Pancreas (tissue), 10 donors: Measurements from ENCODE around the gene POU6F2. TPM values are rescaled to one million over a fixed set of nuclear protein-coding genes. Genes with fewer than 3 reads are reported as not detected.

Experiments used
- ATAC-seq, 4 donors: fragments of 200-7000 bp; cut with Tn5 transposase; one replicate each; pipeline versions ENCODE4 v1.8.0 to v1.9.1; 2020; ENCODE audit warnings: mild to moderate bottlenecking in 4 of 4, moderate library complexity in 4 of 4
- DNase-seq, 6 donors: peaks; one replicate each; pipeline ENCODE4 v3.0.0-alpha.2; 2020
- FAIRE-seq: peaks from 2 replicates; lab custom pipeline; 2012; peaks lifted over from hg19 to GRCh38; lab: Jason Lieb, UNC
- H3K27ac ChIP-seq, 4 donors: fragments of 200-600 bp; sonication (generic); 1 replicate in 3 of 4; 2 replicates in 1 of 4; pipeline versions ENCODE4 v1.5.0 to v1.8.0; 2020
- H3K27me3 ChIP-seq, 4 donors: fragments of 200-600 bp; one replicate each; pipeline ENCODE4 v1.8.0; 2021
- H3K36me3 ChIP-seq, 3 donors: fragments of 200-600 bp; sonication (generic) in 1 of 3; one replicate each; pipeline versions ENCODE4 v1.5.0 to v1.8.0; 2020 to 2021
- H3K4me1 ChIP-seq, 3 donors: fragments of 200-600 bp; one replicate each; pipeline ENCODE4 v1.8.0; 2021
- H3K4me3 ChIP-seq, 4 donors: fragments of 200-600 bp; sonication (generic) in 2 of 4; one replicate each; pipeline versions ENCODE4 v1.5.0 to v1.8.0; 2020 to 2021
- H3K9me3 ChIP-seq, 4 donors: fragments of 200-600 bp; one replicate each; pipeline ENCODE4 v1.8.0; 2021
- WGBS, 2 donors: extraction: QIAGEN DNeasy Blood & Tissue Kit; methylation state at CpG; one replicate each; pipeline ENCODE4 v1.1.7; 2013; 5-methylcytosine and 5-hydroxymethylcytosine counted together
- intact Hi-C, 3 donors: fragments of 100-400 bp; cut with DNase I; formaldehyde crosslinking; loops; one replicate each; pipeline versions ENCODE4 v1.11.1 to v1.14.2; 2022
- polyA plus RNA-seq, 2 donors: library from polyadenylated mRNA; stranded (reverse); fragments of 200-250 nt; gene quantifications; one replicate each; pipeline ENCODE4 v1.2.3, GENCODE V29; 2013
- total RNA-seq, 6 donors: library from RNA; stranded (reverse); fragmentation: NEBNext Ultra II Directional in 4 of 6; extraction: Animal tissue kit (Norgen Biotek cat#: 25700) in 4 of 6; gene quantifications; one replicate each; pipeline versions ENCODE4 v1.2.1 to v1.2.4, GENCODE V29; 2021 to 2023
- TF ChIP-seq, protein P1 (sequence below), 4 donors: fragments of 200-600 bp; sonication (generic) in 3 of 4; IDR thresholded peaks; one replicate each; pipeline versions ENCODE4 v1.5.0 to v1.8.0; 2021; ENCODE audit warnings: antibody characterized with exemption in 4 of 4
- donor health status: healthy with polysubstance abuse.
- donor health status: DM: no; HTN: no; CAD: no; lungs with moderate emphysema.
- donor health status: DM: no; HTN: no; CAD: no.
- donor health status: control.
- donor health status: control.
- donor health status: Bipolar disorder and iron deficiency.
- donor health status: DM: yes; HTN: yes; CAD: no.
- donor health status: DM: no; HTN: no; CAD: no.
- donor health status: DM: no; HTN: no; CAD: no.
- donor health status: DM: yes; HTN: yes; CAD: no.

POU6F2 gene
- total and polyA plus RNA-seq, 8 donors: 1.3 to 4.2 (median 2.4) TPM

DNA sequence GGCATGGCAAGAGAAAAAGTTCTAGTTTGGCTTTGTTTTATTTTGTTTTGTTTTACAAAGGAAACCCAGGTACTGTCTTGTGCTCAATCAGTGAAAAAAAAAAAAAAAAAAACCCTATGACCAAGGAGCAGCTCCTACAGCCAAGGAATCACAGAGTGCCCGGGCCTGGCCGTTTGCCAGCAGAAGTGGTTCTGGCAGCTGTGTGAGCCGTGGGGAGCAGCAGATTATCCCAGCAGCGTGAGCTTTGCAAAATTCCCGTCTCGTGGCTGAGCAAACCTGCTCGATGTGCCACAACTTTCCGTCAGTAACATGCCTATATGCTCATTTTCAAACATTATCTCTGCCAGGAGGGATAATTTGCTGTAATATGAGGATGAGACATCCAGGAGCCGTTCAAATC lies 293.7 kb downstream of the POU6F2 start:
- TF ChIP-seq, protein P1, sequence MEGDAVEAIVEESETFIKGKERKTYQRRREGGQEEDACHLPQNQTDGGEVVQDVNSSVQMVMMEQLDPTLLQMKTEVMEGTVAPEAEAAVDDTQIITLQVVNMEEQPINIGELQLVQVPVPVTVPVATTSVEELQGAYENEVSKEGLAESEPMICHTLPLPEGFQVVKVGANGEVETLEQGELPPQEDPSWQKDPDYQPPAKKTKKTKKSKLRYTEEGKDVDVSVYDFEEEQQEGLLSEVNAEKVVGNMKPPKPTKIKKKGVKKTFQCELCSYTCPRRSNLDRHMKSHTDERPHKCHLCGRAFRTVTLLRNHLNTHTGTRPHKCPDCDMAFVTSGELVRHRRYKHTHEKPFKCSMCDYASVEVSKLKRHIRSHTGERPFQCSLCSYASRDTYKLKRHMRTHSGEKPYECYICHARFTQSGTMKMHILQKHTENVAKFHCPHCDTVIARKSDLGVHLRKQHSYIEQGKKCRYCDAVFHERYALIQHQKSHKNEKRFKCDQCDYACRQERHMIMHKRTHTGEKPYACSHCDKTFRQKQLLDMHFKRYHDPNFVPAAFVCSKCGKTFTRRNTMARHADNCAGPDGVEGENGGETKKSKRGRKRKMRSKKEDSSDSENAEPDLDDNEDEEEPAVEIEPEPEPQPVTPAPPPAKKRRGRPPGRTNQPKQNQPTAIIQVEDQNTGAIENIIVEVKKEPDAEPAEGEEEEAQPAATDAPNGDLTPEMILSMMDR (IDR thresholded peaks at IDR 0.05): no peak
- intact Hi-C loops: no loop called here
- FAIRE-seq (no peak), ATAC-seq (peak in 3 of 4 donors; percentile 34 to 56 (median 55)), DNase-seq (peak; percentile 27 to 82 (median 54))
- WGBS, 2 donors: 20 to 21% methylated on average over 9 of the region's 9 CpGs
- Histone ChIP-seq H3K4me1 (no peaks in the 10 kb centered on the region), H3K4me3 (no peak overlapping the region), H3K27me3 (no peaks in the 10 kb centered on the region), H3K9me3 (no peaks in the 10 kb centered on the region), H3K36me3 (no peaks in the 10 kb centered on the region), H3K27ac (no peak overlapping the region)

DNA sequence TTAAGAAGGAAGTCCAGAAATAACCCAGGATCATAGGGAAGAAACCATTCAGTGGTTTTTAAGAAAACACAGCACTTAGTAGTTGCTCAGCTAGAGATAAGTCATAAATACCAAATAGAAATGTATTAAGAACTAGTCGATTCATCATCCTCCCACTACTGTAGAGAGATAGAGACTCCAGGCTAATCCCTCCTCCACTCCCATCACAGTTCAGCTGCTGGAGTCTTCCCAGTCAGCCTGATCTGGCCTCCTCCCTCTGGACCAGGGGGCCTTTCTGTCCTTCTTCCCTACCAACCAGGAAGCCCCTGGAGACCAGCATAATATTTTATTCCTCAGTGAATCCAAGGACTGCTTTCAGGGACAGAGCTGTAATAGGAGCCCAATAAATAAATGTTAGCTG lies 294.4 kb downstream of the POU6F2 start:
- TF ChIP-seq, protein P1 (IDR thresholded peaks at IDR 0.05): no peak
- WGBS, 2 donors: 43 to 47% methylated on average over 1 of the region's 1 CpG
- no peak overlapping the region for H3K27ac ChIP-seq
- H3K4me1 ChIP-seq: no peaks in the 10 kb centered on the region
- FAIRE-seq (no peak), DNase-seq (no peak), ATAC-seq (no peak)
- H3K27me3 ChIP-seq: no peaks in the 10 kb centered on the region
- H3K36me3 ChIP-seq: no peaks in the 10 kb centered on the region
- H3K4me3 ChIP-seq: no peak overlapping the region
- no peaks in the 10 kb centered on the region for H3K9me3 ChIP-seq
- intact Hi-C loops: no loop called here

DNA sequence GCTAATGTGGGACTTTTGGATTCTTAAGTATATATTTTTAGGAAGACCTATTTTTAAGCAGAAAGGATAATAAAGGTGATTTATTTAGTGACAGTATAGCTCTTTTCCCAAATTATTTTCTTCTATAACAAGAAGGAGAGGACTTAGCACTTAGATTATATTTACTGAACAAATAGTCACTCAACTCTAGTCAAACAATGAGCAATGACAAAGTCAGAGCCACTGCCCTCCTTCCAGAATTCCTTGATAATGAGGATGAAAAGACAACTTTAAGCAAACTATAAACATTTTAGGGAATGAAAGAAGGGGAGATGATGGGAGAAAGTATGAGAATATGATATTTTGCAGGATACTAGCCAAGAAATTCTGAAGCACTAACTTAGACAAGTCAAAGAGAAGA lies 295.0 kb downstream of the POU6F2 start:
- intact Hi-C loops: no loop called here
- TF ChIP-seq, protein P1 (IDR thresholded peaks at IDR 0.05): no peak
- H3K9me3 ChIP-seq: no peaks in the 10 kb centered on the region

DNA sequence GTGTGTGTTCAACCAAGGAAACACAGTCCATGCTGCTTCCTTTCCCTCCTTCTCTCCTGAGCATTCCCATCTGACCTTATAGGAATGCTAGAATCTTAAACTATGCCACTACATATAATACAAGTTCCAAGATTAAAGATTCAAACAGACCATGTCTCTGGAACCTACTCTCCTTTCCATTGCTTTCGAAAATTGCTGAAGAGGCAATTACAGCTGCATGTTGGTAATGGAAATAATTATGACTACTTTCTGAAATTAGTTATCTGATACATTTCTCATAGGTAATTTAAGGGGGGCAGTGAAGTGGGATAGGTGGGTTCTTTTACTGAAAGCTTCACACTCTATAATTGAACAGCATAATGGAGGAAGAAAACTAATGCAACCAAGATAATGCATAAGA lies 302.6 kb downstream of the POU6F2 start:
- Histone ChIP-seq H3K27me3 (no peaks in the 10 kb centered on the region), H3K27ac (no peak overlapping the region), H3K4me3 (no peak overlapping the region), H3K36me3 (no peaks in the 10 kb centered on the region), H3K4me1 (no peaks in the 10 kb centered on the region), H3K9me3 (no peaks in the 10 kb centered on the region)
- no peak for ATAC-seq
- 0 to 25% methylated on average over 1 of the region's 1 CpG for WGBS, 2 donors
- FAIRE-seq: no peak
- TF ChIP-seq, protein P1 (IDR thresholded peaks at IDR 0.05): no peak
- DNase-seq: no peak
- intact Hi-C loops: no loop called here

More for the DNA sequence above, 295.0 kb downstream of the POU6F2 start:
- no peak overlapping the region for H3K4me3 ChIP-seq
- ATAC-seq (no peak), FAIRE-seq (no peak), DNase-seq (no peak)
- no peaks in the 10 kb centered on the region for H3K36me3 ChIP-seq
- H3K27me3 ChIP-seq: no peaks in the 10 kb centered on the region
- no peaks in the 10 kb centered on the region for H3K4me1 ChIP-seq
- no peak overlapping the region for H3K27ac ChIP-seq

DNA sequence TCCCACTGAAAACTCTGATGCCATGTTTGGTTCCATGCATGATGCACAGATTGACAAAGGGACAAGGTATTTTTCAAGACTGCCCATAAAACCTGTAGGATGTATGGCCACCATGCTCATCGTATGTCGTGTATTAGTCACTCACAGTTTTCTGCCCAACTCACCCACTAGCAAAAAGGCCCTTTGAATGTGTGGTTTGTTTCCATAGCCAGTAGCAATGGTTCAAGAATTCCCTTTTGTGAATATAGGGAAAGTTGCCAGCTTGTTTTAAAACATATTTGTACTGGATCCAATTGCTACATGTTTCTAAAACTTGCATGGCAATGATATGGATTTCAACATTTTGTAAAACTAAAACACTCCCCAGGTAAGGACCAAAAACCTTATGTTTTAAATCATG lies 307.5 kb downstream of the POU6F2 start:
- Histone ChIP-seq H3K27me3 (no peaks in the 10 kb centered on the region), H3K4me3 (no peak overlapping the region), H3K9me3 (no peaks in the 10 kb centered on the region), H3K4me1 (no peaks in the 10 kb centered on the region), H3K27ac (no peak overlapping the region), H3K36me3 (no peaks in the 10 kb centered on the region)
- TF ChIP-seq, protein P1 (IDR thresholded peaks at IDR 0.05): no peak
- FAIRE-seq (no peak), ATAC-seq (no peak), DNase-seq (no peak)
- WGBS, 2 donors: 57 to 61% methylated on average over 2 of the region's 2 CpGs
- intact Hi-C loops: no loop called here
